Astrocyte of the spinal cord (primary cell): ENCODE results near the gene SIX6.

Experiments used
- DNase-seq: peaks from one replicate; pipeline ENCODE4 v3.0.0; 2011; ENCODE audit warnings: low read depth, low spot score
- H3K4me3 ChIP-seq: 2 replicates; pipeline ENCODE4 v1.5.1; 2011; ENCODE audit warnings: low read depth, mild to moderate bottlenecking, low read length, moderate library complexity
- in situ Hi-C: cut with HindIII; loops from 2 replicates; pipeline ENCODE4 v1.10.0; 2017; ENCODE audit warnings: low sequenced_read_pairs
- TF ChIP-seq, protein P1 (sequence below): IDR thresholded peaks from 2 replicates; pipeline ENCODE4 v1.5.1; 2012; ENCODE audit warnings: low read depth, mild to moderate bottlenecking, low read length, inconsistent platforms

The SIX6 gene

DNA sequence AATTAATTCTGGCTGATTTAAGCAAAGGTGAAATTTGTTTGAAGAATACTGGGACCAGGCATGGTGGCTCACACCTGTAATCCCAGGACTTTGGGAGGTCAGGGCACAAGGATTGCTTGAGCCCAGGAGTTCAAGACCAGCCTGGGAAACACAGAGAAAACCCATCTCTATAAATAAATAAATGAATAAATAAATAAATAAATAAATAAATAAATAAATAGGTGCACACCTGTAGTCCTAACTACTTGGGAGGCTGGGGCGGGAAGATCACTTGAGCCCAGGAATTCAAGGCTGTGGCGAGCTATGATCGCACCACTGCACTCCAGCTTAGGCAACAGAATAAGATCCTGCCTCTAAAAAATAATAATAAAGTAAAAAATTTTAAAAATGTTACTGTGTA, 18.7 kb upstream of the SIX6 start:
- TF ChIP-seq, protein P1, sequence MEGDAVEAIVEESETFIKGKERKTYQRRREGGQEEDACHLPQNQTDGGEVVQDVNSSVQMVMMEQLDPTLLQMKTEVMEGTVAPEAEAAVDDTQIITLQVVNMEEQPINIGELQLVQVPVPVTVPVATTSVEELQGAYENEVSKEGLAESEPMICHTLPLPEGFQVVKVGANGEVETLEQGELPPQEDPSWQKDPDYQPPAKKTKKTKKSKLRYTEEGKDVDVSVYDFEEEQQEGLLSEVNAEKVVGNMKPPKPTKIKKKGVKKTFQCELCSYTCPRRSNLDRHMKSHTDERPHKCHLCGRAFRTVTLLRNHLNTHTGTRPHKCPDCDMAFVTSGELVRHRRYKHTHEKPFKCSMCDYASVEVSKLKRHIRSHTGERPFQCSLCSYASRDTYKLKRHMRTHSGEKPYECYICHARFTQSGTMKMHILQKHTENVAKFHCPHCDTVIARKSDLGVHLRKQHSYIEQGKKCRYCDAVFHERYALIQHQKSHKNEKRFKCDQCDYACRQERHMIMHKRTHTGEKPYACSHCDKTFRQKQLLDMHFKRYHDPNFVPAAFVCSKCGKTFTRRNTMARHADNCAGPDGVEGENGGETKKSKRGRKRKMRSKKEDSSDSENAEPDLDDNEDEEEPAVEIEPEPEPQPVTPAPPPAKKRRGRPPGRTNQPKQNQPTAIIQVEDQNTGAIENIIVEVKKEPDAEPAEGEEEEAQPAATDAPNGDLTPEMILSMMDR = no peak
- in situ Hi-C loops = no loop called here
- no peak for DNase-seq
- no peak overlapping the region for H3K4me3 ChIP-seq

DNA sequence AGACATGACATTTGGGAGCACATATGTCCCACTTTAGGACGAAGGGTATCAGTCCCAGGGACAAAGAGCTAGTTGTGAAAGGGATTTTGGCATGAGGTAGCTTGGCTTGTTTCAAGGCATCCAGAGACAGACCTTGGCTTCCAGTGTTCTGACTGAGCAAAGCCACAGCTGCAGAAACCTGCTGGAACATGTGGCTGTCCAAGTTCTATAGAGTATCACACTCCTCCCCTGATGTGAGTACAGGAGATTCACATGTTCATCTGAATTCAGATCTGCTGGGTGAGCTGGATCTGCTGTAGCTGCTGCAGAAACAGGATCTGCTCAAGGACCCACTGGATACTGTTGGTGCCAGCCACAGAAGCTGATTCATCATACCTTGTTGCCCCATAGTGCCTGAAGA, 13.0 kb upstream of the SIX6 start:
- H3K4me3 ChIP-seq = no peak overlapping the region
- TF ChIP-seq, protein P1 = no peak
- in situ Hi-C loops = no loop called here
- DNase-seq = no peak

DNA sequence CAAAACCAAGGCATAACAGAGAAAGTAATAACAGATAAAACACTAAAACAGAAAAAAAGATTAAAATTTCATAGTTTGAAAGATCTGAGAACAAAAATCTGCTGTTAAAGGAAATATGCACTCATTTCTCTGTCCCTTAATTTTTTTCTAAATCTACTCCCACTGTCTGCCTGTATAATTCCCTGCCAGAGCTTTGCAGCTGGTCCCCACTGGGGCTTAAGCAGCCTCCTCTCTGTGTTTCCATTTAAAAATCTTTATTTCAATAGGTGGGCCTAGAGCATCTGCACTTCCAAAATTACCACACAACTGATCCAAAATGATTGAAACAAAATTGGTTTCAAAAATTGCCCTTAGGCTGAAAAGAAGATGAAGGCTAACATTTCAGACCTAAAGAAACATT, 6.4 kb upstream of the SIX6 start:
- TF ChIP-seq, protein P1 = no peak
- in situ Hi-C loops = no loop called here

DNA sequence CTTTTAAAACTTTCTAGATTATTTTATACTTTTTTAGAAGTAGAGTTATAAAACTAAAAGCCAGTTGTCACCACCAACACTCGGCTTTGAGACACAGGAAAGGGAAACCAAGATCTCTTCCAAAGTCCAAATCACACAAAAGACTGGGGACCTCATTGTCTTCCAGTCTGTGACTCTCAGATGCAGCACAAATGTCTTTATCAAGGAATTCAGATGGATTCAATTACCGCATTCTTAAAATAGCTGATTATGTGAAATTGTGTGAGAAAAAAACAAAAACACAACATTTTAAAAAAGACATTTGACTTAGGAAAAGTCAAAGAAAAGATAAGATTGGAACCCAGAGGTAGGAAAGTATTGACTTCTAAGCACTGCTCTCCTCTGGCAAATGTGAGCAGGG, 3.5 kb upstream of the SIX6 start:
- DNase-seq = no peak
- no peak overlapping the region for H3K4me3 ChIP-seq
- in situ Hi-C loops = no loop called here
- TF ChIP-seq, protein P1 = no peak

More for the DNA sequence above, 6.4 kb upstream of the SIX6 start:
- DNase-seq = no peak
- H3K4me3 ChIP-seq = no peak overlapping the region

DNA sequence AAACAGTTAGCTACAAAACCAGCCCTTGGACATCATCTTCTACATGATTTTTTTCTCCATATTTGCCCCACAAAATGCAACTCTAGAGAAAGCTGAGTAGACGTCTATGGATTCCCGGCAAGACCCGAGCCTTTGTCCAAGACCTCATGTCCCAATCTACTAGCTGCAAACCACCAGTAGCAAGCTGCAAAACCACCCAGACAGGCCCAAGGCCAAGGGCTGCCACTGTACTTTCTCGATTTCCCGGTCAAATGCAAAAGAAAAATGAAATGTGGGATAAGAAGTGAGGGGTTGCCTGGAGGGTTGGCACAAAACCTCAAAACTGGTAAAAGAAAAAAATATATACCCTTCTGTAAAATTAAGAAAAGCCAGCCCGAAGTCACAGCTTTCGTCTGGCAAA, 2.9 kb upstream of the SIX6 start:
- in situ Hi-C loops = no loop called here
- H3K4me3 ChIP-seq = no peak overlapping the region
- no peak for DNase-seq
- TF ChIP-seq, protein P1 = no peak

DNA sequence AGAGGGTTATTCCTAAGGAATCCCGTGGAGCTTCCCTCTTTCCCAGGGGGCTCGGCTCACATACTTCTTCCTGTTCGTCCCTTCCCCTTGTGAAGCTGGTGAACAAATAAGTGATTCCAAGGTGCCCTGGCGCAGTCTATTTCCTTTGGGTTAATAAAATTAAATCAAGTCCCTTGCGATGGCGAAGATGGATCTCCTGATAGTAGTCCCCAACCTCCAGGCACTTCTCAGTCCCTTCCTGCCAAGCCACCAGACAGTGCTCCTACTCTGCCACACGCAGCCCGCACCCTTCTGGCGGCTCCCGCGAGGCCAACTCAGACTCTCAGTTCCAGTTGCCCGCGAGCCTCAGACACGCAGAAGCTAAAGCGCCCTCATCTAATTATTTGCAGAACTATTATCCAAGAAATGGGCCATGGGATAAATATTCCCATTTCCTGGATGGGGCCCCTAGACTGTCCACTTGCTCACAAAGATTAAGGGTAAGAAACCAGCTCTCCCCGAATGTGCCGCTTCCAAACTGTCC, 2.4 kb upstream of the SIX6 start:
- TF ChIP-seq, protein P1 = no peak
- H3K4me3 ChIP-seq = no peak overlapping the region
- DNase-seq = no peak
- in situ Hi-C loops = no loop called here
